Measurements from ENCODE around the gene CDK2AP2. TPM values are rescaled to one million over a fixed set of nuclear protein-coding genes. Genes with fewer than 3 reads are reported as not detected.

Gene CDK2AP2
- total and polyA plus RNA-seq, 9 of the 15 experiments (the other 6 are each of a cell fraction or from before 2014, with no cell fraction given): 4.4 to 47.4 (median 21.7) TPM

DNA sequence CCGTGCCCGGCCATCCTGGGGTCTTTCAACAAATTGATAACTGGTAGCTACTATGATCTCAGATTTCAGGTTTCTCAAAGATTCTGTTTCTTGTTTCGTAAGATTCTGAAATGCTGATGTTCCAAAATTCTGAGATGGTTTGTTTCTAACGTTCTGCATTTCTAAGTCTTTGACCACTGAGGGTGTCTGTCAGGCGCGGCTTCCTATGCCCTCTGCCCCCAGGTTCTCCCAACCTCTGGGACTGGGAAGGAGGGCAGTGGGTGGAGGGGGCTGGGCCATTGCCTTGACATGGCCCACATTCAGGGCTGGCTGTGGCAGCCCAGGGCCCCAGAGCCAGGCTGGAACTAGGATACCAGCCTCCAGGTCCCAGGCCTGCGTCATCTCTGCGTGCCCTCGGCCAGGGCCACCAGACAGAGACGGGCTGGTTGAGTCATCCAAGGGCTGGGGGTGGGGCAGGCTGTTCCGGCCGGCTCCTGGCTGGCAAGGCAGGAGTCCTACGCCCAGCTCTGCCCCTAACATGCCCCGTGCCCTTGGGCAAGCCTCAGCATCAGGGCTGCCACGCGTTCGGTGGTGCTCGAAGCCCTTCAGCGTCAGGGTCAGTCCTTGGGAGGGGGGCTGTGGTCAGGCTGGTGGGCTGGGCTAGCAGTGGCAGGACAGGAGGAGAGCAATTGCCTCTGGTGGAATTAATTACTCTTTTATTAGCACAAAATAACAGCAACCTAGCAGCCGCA, 44.1 kb downstream of the CDK2AP2 start (continued):
- TF ChIP-seq CTBP1 (IDR thresholded peaks at IDR 0.05; ENCODE audit: borderline replicate concordance) (peak; percentile 56; the same call in 1 of the 2 replicates), KLF16 (IDR thresholded peaks at IDR 0.05) (no peak), RHOXF2B (CRISPR knock-in tag; conservative IDR thresholded peaks at IDR 0.05) (0 out of 2 replicates have a peak, but pooled peaks have one; percentile 23), STAG1 (CRISPR knock-in tag; IDR thresholded peaks at IDR 0.05; ENCODE audit: borderline replicate concordance) (no peak), POLR2A (conservative IDR thresholded peaks at IDR 0.05) (peak; percentile 38; the same call in 1 of the 2 replicates), ZNF311 (CRISPR knock-in tag; IDR thresholded peaks at IDR 0.05) (peak; percentile 27; the same call in 1 of the 2 replicates), ZNF232 (CRISPR knock-in tag; IDR thresholded peaks at IDR 0.05) (no peak), SMAD3 (CRISPR knock-in tag; conservative IDR thresholded peaks at IDR 0.05) (0 out of 2 replicates have a peak, but pooled peaks have one; percentile 12), PHF8 (IDR thresholded peaks at IDR 0.05; ENCODE audit: borderline replicate concordance, low read length) (no peak), GATAD2A (IDR thresholded peaks at IDR 0.05) (no peak), CREM (IDR thresholded peaks at IDR 0.05; ENCODE audit: low read depth) (peak; percentile 99), YY1 (IDR thresholded peaks at IDR 0.05; ENCODE audit: borderline replicate concordance in 1 of 3, control insufficient read depth in 1 of 3, extremely low read depth in 1 of 3, insufficient read depth in 3 of 3, insufficient read length in 1 of 3, insufficient replicate concordance in 2 of 3, low read depth in 1 of 3, low read length in 2 of 3) (peak in 1 of 3 experiments; percentile 52), YBX1 (IDR thresholded peaks at IDR 0.05) (no peak), RBBP5 (IDR thresholded peaks at IDR 0.05; ENCODE audit: borderline replicate concordance, insufficient read depth, low read length, poor library complexity, severe bottlenecking) (no peak)
- TF ChIP-seq, protein P1, sequence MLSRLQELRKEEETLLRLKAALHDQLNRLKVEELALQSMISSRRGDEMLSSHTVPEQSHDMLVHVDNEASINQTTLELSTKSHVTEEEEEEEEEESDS (CRISPR knock-in tag; IDR thresholded peaks at IDR 0.05): no peak
- TF ChIP-seq, protein P2, sequence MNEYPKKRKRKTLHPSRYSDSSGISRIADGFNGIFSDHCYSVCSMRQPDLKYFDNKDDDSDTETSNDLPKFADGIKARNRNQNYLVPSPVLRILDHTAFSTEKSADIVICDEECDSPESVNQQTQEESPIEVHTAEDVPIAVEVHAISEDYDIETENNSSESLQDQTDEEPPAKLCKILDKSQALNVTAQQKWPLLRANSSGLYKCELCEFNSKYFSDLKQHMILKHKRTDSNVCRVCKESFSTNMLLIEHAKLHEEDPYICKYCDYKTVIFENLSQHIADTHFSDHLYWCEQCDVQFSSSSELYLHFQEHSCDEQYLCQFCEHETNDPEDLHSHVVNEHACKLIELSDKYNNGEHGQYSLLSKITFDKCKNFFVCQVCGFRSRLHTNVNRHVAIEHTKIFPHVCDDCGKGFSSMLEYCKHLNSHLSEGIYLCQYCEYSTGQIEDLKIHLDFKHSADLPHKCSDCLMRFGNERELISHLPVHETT (CRISPR knock-in tag; conservative IDR thresholded peaks at IDR 0.05 in 1 of 2, IDR thresholded peaks at IDR 0.05 in 1 of 2): peak in 1 of 2 experiments; percentile 10; a peak in 1 of 4 replicates
- TF ChIP-seq, protein P3, sequence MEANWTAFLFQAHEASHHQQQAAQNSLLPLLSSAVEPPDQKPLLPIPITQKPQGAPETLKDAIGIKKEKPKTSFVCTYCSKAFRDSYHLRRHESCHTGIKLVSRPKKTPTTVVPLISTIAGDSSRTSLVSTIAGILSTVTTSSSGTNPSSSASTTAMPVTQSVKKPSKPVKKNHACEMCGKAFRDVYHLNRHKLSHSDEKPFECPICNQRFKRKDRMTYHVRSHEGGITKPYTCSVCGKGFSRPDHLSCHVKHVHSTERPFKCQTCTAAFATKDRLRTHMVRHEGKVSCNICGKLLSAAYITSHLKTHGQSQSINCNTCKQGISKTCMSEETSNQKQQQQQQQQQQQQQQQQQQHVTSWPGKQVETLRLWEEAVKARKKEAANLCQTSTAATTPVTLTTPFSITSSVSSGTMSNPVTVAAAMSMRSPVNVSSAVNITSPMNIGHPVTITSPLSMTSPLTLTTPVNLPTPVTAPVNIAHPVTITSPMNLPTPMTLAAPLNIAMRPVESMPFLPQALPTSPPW (CRISPR knock-in tag; IDR thresholded peaks at IDR 0.05): peak; percentile 30
- TF ChIP-seq, protein P4, sequence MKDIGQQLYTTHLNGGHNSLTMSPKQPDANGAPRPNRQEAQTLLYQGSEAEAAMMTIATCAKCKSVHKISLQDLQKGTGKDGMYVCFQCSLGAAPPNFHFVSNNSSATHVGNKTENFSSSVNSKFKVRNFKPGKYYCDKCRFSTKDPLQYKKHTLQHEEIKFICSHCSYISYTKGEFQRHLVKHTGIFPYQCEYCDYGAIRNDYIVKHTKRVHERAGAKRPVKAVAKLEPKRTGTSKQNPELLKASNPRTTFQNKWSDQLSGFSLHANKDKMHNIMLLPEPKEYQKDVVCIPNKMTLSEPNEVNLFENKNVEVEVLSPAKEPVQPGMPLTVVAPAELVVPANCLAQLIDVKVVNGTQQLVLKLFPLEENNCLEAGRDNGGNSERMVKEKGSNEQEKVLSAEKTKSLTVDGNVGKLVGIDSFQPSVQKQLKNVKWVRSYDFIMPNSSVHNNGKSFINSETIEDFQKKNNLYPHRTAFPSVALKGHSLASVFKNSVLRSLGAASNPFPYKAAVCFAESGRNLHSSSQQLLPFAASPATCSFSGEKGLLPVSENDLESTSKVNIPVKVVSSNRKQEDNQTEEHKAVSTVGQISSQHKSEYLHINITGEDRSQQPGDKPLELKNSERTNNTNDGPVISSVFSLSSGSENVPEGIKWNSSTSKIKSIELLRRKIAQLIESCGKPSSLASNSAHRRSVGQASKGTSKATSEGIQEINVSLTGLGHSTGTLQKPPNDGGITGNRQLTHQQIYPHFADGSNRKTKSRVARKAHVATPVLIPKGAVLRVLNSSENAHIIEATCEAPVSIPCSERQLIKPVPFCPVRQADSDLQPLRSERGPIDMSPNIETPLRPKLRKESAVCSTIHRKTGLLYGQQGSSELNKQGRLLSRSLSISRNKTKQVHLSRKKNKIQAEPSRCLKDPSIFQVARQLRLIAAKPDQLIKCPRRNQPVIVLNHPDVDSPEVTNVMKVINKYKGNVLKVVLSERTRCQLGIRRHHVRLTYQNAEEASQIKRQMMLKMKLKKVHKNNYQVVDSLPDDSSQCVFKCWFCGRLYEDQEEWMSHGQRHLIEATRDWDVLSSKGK (CRISPR knock-in tag; IDR thresholded peaks at IDR 0.05): no peak
- TF ChIP-seq, protein P5, sequence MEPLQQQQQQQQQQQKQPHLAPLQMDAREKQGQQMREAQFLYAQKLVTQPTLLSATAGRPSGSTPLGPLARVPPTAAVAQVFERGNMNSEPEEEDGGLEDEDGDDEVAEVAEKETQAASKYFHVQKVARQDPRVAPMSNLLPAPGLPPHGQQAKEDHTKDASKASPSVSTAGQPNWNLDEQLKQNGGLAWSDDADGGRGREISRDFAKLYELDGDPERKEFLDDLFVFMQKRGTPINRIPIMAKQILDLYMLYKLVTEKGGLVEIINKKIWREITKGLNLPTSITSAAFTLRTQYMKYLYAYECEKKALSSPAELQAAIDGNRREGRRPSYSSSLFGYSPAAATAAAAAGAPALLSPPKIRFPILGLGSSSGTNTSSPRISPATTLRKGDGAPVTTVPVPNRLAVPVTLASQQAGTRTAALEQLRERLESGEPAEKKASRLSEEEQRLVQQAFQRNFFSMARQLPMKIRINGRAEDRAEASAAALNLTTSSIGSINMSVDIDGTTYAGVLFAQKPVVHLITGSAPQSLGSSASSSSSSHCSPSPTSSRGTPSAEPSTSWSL (CRISPR knock-in tag; IDR thresholded peaks at IDR 0.05; ENCODE audit: borderline replicate concordance): no peak
